ENCODE measurements around the gene MPZL2. TPM values are rescaled to one million over a fixed set of nuclear protein-coding genes. Genes with fewer than 3 reads are reported as not detected.

The MPZL2 gene
- total RNA-seq, 1 donor from 2014 or later: 32.8 TPM

- H3K36me3 Mint-ChIP-seq: no peaks in the 10 kb centered on the region
- no peak overlapping the region for H3K4me3 Mint-ChIP-seq
- no peaks in the 10 kb centered on the region for H3K9me3 Mint-ChIP-seq
- DNase-seq (ENCODE audit: low spot score in 2 of 2, unreplicated experiment in 2 of 2): no peak
- peak overlapping the region; percentile 51 for H3K27ac Mint-ChIP-seq
- no peak for TF ChIP-seq CTCF (IDR thresholded peaks at IDR 0.05; ENCODE audit: unreplicated experiment)
- H3K4me1 Mint-ChIP-seq: peaks cover 26% of the 10 kb centered on the region
- H3K27me3 Mint-ChIP-seq (ENCODE audit: low read depth): peaks cover 18% of the 10 kb centered on the region
Observed at GRCh38 chr11:118274186-118274585, 10.1 kb upstream of the MPZL2 start.

- no peak overlapping the region for H3K27ac Mint-ChIP-seq
- no peaks in the 10 kb centered on the region for H3K9me3 Mint-ChIP-seq
- peaks cover 16% of the 10 kb centered on the region for H3K27me3 Mint-ChIP-seq (ENCODE audit: low read depth)
- TF ChIP-seq CTCF (IDR thresholded peaks at IDR 0.05; ENCODE audit: unreplicated experiment): no peak
- DNase-seq (ENCODE audit: low spot score in 2 of 2, unreplicated experiment in 2 of 2): no peak
- peaks cover 26% of the 10 kb centered on the region for H3K4me1 Mint-ChIP-seq
- H3K36me3 Mint-ChIP-seq: no peaks in the 10 kb centered on the region
- no peak overlapping the region for H3K4me3 Mint-ChIP-seq
Observed at GRCh38 chr11:118272001-118272400, 7.9 kb upstream of the MPZL2 start.

- no peak overlapping the region for H3K27ac Mint-ChIP-seq
- no peak overlapping the region for H3K4me3 Mint-ChIP-seq
- peaks cover 37% of the 10 kb centered on the region for H3K4me1 Mint-ChIP-seq
- TF ChIP-seq CTCF (IDR thresholded peaks at IDR 0.05; ENCODE audit: unreplicated experiment): no peak
- H3K9me3 Mint-ChIP-seq: no peaks in the 10 kb centered on the region
- H3K27me3 Mint-ChIP-seq (ENCODE audit: low read depth): peaks cover 33% of the 10 kb centered on the region
- H3K36me3 Mint-ChIP-seq: peaks cover under 1% of the 10 kb centered on the region
- no peak for DNase-seq (ENCODE audit: low spot score in 2 of 2, unreplicated experiment in 2 of 2)
Observed at GRCh38 chr11:118267486-118267885, 3.4 kb upstream of the MPZL2 start.

GRCh38 chr11:118265954-118266353 is 1.9 kb upstream of the MPZL2 start:
- TF ChIP-seq CTCF (IDR thresholded peaks at IDR 0.05; ENCODE audit: unreplicated experiment): no peak
- H3K4me1 Mint-ChIP-seq: peaks cover 43% of the 10 kb centered on the region
- H3K4me3 Mint-ChIP-seq: peak overlapping the region; percentile 7
- H3K27me3 Mint-ChIP-seq (ENCODE audit: low read depth): peaks cover 38% of the 10 kb centered on the region
- H3K9me3 Mint-ChIP-seq: no peaks in the 10 kb centered on the region
- peaks cover 7% of the 10 kb centered on the region for H3K36me3 Mint-ChIP-seq
- H3K27ac Mint-ChIP-seq: peak overlapping the region; percentile 93
- no peak for DNase-seq (ENCODE audit: low spot score in 2 of 2, unreplicated experiment in 2 of 2)

GRCh38 chr11:118264569-118265465 is 720 bp upstream of the MPZL2 start:
- Mint-ChIP-seq H3K9me3 (no peaks in the 10 kb centered on the region), H3K4me3 (peak overlapping the region; percentile 73), H3K4me1 (peaks cover 43% of the 10 kb centered on the region), H3K27ac (peak overlapping the region; percentile 93), H3K27me3 (ENCODE audit: low read depth) (peaks cover 34% of the 10 kb centered on the region), H3K36me3 (peaks cover 7% of the 10 kb centered on the region)
- no peak for DNase-seq (ENCODE audit: low spot score in 2 of 2, unreplicated experiment in 2 of 2)
- TF ChIP-seq CTCF (IDR thresholded peaks at IDR 0.05; ENCODE audit: unreplicated experiment): no peak
